ENCODE results near the gene CCL21.

DNA sequence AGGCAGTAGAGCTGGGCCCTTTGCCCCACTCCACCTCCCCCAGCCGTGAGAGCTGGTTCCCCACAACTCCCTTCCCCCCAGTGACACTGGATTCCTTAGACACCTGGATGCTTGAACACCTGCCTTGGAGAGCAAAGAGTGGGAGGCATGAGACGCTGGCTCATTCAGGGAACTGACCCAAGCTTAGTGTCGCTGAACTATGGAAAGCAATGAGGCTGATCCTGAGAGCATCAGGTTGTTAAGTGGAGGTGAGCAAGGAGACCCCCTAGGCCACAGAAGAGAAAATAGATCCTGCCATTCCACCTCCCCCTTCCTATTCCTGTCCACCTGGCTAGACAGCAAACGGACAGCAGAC is 20.8 kb downstream of the CCL21 start:
- TF ChIP-seq, protein P1, sequence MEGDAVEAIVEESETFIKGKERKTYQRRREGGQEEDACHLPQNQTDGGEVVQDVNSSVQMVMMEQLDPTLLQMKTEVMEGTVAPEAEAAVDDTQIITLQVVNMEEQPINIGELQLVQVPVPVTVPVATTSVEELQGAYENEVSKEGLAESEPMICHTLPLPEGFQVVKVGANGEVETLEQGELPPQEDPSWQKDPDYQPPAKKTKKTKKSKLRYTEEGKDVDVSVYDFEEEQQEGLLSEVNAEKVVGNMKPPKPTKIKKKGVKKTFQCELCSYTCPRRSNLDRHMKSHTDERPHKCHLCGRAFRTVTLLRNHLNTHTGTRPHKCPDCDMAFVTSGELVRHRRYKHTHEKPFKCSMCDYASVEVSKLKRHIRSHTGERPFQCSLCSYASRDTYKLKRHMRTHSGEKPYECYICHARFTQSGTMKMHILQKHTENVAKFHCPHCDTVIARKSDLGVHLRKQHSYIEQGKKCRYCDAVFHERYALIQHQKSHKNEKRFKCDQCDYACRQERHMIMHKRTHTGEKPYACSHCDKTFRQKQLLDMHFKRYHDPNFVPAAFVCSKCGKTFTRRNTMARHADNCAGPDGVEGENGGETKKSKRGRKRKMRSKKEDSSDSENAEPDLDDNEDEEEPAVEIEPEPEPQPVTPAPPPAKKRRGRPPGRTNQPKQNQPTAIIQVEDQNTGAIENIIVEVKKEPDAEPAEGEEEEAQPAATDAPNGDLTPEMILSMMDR (IDR thresholded peaks at IDR 0.05; ENCODE audit: low read length), result no peak
- TF ChIP-seq EZH2 (IDR thresholded peaks at IDR 0.05; ENCODE audit: borderline replicate concordance, low read length), result no peak

All from OCI-LY1 (cell line).